H1 (cell line): Measurements from ENCODE around the gene CTNNBL1. TPM values are rescaled to one million over a fixed set of nuclear protein-coding genes. Genes with fewer than 3 reads are reported as not detected.

Source experiments
- JUND ChIP-seq: IDR thresholded peaks from 2 replicates; pipeline ENCODE4 v1.6.1; 2011; ENCODE audit warnings: mild to moderate bottlenecking, improper control_type of control experiment, low read length
- polyA plus RNA-seq, 7 experiments: library from polyadenylated mRNA; depleted of rRNA in 3 of 7; stranded (reverse) in 5 of 7; unstranded in 2 of 7; fragments of >200 nt in 5 of 7; fragments of 200-250 nt in 2 of 7; gene quantifications; 1 replicate in 5 of 7; 2 replicates in 1 of 7; 4 replicates in 1 of 7; pipeline versions ENCODE4 v1.2.1 to v1.2.3, GENCODE V29; 2011 to 2013; ENCODE audit warnings: missing spikeins in 2 of 7, mixed read lengths in 2 of 7
- total RNA-seq: library from RNA; stranded (reverse); fragmentation: NEBNext Ultra II Directional; extraction: Animal tissue kit (Norgen Biotek cat#: 25700); gene quantifications from 2 replicates; pipeline ENCODE4 v1.2.1, GENCODE V29; 2021

The CTNNBL1 gene
- total and polyA plus RNA-seq, 2 of the 8 experiments (the other 6 are each of a cell fraction or from before 2014, with no cell fraction given): 19.6 to 81.6 TPM

GRCh38 chr20:37695684-37696342 is 2.0 kb downstream of the CTNNBL1 start (continued):
- TF ChIP-seq JUND: no peak
